HG03103 (cell line): ENCODE results near the gene SNED1.

ENCODE experiments used
- ATAC-seq: cut with Tn5 transposase; IDR thresholded peaks from one replicate; pipeline ENCODE4 v1.9.1; 2021; ENCODE audit warnings: low read depth; ENCODE audit not compliant: unreplicated experiment

Gene SNED1

DNA sequence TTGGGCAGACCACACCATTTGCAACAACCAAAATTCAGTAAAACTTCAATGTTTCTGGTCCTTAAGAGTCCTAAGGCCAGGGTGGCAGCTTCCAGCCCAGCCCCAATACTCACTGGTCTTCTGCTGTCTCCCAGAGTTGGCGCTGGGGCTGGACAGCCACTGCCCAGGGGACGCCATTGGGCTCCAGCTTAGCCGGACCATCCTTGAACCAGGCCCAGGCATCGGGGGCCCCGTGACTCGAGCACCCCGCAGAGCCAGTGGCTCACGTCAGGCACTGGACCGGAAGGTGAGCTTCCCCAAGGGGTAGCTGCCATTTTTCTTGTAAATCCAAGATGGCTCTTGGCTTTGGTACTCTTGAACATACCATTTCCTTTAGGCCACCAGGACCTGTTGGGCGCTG, 21.8 kb downstream of the SNED1 start:
- ATAC-seq: no peak

DNA sequence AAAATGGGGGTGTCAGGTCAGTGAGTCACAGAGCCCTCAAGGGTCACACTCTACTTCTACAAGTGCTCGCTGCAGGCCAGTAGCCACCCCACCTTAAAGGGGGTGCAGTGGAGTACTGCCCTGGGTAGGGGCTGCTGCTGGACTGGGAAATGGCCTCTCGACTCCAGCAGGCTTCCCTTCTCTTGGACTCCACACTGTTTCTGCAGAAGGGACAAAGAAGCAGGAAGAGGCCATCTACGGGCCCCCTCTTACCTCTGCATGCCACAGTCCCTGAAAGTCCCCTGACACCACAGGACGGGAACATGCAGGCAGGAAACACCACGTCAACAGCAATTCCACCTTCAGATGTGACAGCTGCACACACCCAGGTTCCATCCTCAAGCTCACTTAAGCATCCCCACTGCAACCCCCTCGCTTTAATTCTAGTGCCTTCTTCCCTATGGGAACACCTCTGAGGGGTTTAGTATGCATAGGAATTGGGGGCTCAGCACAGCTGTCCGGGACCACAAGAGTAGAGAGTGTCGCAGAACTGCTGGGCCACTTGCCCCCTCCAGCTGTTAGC, 22.3 kb downstream of the SNED1 start:
- no peak for ATAC-seq

DNA sequence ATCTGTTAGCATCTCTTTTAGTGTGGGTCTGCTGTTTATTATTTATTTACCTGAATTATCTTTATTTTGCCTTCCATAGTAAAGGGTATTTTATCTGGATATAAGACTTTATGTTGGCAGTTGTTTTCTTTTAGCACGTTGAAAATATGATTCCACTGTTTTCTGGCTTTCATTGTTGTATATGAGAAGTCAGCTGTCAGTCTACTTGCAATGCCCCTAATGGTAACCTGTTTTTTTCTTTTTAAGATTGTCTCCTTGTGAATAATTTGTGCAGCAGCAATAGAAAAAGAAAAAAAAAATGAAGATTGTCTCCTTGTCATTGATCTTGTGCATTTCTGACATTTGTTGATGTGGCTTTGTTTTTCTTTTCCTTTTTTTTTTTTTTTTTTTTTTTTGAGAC, 27.2 kb downstream of the SNED1 start:
- no peak for ATAC-seq

DNA sequence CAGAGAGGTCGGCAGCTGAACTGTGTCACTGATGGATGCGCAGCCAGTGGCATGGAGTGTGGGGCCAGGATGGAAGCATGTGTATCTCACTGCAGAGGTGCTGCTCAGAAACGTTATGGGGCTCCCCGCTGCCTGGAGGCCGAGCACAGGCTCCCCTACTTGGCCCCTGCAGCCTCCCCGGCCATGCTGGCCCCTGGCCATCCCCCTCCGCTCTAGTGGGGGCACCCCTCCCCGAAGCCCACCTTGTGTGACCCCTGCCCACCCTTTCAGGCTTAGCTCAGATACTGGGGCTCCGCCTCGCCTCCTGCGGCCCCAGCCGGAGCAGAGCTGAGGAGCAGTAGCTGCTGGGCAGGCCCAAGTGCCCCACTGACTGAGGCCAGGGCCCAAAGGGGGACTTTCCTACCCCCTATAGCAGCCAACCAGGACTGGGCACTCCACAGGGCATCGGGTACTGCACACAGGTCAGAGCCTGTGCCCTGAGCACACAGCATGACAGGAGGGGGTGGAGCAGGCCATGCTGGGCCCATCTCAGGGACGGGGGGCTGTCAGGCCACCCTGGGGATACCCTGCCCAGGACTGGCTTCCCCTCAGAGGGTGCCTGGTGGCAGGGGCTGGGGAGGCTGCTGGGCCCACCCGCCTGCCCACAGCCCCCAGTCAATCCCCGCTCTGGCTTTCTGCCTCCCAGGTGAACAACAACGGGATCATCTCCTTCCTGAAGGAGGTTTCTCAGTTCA, 31.3 kb downstream of the SNED1 start:
- ATAC-seq: no peak

DNA sequence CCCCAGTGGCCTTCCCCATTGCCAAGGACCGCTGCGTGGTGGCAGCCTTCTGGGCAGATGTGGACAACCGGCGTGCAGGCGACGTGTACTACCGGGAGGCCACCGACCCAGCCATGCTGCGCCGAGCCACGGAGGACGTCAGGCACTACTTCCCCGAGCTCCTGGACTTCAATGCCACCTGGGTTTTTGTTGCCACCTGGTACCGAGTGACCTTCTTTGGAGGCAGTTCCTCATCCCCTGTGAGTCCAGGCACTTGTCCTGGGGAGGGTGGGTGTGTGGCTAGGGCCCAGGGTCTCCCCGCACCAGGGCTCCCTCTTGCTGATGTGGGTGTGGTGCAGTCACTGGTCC, 31.9 kb downstream of the SNED1 start:
- no peak for ATAC-seq

DNA sequence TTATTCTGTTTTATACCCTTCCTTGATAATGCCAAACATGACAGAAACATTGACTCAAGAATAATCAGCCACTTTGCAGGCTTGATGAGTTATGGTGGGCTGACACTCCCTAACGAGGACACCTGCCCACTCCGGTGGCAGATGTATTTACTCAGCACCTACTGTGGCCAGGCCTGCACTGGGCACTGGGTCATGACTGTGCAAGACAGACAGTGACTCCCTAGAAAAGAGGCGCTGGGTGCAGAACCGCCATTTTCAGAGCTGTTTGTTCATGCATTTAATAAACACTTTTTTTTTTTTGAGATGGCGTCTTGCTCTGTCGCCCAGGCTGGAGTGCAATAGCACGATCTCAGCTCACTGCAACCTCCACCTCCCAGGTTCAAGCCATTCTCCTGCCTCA, 32.5 kb downstream of the SNED1 start:
- no peak for ATAC-seq

DNA sequence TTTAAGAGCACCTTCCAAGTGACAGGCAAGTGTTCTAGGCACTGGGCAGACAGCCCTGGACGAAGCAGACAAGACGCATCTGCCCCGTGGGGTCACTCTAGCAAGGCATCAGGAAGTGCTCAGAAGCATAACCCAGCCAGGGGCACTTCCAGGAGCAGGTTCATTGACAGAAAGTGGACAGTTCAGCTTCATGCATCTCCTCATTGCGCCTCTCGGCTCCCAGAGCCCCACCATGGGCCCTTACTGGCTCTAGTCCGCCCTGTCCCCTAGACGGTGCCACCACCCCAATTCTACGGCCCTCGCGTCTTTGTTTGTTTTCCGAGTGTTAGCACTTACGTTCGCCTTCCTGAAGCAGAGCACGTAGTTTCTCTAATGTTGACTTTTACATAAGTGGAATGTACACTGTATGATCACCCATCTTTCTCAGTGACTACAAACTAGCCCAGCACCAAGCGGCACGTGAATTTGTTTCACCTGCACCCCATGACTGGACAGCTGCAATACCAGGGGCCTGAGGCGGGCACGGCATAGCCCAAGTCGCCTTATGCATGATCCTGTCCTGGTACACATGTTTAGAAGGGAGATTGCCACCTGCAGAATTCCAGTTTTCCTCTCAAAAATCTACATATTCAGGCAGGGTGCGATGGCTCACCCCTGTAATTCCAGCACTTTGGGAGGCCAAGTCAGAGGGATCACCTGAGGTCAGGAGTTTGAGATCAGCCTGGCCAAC, 33.2 kb downstream of the SNED1 start:
- no peak for ATAC-seq

DNA sequence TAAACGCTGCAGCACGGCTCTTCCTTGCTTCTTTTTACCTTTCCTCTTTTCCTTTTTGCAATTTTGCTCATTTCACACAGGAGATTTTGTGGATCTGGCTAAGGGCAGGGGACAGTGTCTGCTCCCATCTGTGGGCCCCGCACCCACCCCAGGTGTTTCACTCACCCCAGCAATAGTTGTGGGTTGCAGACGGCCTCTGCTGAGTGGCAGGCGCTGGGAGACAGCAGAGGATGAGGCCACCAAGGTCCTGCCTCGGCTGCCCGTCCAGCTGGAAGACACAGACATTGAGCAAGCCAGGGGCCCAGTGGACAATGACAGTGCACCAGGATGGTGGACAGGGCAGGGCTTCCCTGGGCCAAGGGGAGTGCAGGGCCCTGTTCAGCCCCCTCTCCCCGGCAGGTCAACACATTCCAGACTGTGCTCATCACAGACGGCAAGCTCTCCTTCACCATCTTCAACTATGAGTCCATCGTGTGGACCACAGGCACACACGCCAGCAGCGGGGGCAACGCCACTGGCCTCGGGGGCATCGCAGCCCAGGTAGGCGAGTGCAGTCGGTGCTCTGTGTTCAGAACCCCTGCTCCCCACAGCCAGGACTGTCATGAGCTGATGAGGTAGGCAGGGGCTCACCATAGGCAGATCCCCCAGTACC, 35.0 kb downstream of the SNED1 start:
- ATAC-seq: no peak

DNA sequence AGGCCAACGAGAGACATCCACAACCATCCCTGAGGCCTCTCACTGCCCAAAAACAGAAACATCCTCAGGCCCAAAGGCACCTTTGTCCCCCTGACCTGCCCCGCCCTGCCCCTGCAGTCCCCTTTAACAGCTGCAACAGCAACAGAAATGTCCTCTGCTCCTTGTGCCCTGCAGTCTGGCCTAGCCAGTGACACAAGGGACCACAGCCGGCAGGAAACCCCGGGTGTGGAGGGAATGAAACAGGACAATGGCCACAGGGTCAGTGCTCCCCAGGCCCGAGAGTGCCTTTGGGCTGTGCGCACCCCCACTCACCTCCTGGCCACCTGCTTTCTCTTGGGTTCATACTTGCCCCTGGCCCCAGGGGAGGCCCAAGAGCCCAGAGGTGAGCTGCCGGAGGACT, 35.6 kb downstream of the SNED1 start:
- ATAC-seq: no peak

DNA sequence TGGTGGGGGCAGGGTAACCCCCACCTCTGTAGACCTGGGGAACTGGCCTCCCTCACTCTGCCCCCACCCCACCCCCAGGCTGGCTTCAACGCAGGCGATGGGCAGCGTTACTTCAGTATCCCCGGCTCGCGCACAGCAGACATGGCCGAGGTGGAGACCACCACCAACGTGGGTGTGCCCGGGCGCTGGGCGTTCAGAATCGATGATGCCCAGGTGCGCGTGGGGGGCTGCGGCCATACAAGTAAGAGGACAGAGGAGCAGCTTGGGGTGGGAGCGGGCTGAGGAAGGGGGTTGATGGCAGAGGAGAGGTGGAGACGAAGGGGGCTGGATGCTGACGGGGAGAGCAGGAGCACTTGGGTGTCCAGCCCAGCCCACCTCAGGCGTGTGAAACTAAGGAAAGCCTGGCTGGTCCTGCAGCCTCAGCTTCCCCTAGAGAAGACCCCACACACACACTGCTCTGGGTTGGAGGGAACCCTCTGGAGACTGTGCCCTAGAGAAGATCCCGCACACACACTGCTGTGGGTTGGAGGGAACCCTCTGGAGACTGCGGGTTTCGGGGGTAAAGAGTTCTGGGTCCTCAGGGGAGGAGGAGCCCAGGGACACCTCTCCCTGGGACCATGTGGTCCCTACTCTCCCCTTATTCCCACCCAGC, 36.2 kb downstream of the SNED1 start:
- no peak for ATAC-seq

DNA sequence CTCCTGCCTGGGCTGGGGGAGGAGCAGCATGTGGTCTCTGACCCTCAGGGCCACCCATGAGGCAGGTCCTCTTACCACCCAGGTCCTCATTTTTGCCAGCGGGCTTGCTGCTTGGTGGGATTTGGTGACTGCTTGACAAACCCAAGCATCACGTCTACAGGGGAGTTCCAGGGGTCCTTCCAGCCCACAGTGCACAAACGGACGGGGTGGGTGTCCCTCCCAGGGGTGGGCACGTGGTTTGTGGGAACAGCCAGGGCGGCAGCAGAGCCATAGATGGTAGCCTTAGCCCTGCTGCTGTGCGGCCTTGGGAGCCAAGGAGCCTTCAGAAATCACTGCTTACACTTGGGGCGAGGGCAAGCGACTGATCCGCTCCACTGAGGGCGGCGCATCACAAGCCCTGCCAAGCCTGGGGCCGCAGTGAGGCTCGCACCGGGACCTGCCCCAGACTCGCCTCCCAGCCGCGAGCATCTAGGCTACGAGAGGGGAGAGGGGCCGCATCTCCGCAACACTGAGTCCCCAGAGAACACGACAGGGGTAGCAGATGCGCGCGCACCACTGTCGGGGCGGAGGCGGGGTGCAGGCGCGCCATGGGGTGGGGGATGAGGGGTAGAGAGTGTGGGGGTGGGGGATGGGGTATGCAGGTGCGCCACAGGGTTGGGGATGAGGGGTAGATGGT, 36.9 kb downstream of the SNED1 start:
- no peak for ATAC-seq

DNA sequence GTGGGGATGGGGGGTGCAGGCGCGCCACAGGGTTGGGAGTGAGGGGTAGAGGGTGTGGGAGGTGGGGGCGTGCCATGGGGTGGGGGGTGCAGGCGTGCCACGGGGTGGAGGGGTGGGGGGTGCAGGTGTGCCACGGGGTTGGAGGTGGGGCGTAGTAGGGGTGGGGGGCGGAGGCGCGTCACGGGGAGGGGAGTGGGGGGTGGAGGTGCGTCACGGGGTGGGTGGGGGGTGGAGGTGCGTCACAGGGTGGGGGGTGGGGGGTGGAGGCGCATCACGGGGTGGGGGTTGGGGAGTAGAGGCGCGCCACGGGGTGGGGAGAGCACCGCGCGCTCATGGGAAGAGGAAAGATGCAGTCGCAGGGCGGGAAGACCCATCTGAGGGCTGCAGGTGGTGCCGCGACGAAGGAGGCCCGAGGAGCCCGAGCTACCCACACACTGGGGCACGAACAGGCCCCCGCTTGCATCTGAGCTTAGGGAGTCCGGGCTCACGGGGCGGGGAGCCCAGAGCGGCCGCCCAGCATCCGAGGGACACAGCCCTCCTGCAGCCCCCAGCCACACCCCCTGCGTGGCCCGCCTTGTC, 37.5 kb downstream of the SNED1 start:
- peak; percentile 3 for ATAC-seq

DNA sequence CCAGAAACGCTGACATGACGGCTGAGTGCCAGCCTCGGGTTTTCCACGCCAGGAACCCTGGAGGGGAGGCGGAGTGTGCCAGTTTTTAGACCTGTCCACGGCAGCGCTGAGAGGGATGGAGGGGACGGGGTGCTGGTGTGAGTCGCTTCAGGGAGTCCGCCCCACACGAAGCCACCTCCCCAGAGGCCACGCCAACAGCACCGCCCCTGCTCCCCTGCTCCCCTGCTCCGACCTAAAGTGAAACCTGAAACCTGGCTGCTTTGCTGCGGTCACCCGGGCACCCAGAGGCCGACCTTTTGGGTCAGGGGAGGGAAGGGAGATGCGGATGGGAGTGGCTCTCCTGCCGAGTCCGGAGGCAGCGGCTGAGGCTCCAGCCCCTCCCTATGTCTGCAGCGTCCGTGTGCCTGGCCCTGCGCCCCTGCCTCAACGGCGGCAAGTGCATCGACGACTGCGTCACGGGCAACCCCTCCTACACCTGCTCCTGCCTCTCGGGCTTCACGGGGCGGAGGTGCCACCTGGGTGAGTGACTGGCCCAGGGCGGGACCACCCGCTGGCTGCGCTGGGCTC, 38.1 kb downstream of the SNED1 start:
- ATAC-seq: peak; percentile 55

DNA sequence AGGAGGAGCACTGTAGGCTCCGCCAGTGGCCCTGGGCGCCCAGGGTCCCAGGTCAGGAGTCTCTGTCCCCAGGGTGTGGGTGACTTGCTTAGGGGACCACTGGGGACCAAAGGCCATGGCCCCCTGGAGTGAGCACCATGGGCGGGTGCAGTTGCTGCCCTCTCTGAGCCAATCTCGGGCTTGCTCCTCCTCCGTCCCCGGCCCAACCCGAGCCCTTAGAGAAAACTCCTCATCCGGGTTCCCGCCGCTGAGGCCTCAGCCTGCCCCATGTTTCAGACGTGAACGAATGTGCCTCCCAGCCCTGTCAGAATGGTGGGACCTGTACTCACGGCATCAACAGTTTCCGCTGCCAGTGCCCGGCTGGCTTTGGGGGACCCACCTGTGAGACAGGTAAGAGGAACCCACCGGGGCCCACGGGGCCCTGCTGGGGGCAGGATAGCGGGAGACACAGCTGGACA, 38.6 kb downstream of the SNED1 start:
- peak; percentile 11 for ATAC-seq

DNA sequence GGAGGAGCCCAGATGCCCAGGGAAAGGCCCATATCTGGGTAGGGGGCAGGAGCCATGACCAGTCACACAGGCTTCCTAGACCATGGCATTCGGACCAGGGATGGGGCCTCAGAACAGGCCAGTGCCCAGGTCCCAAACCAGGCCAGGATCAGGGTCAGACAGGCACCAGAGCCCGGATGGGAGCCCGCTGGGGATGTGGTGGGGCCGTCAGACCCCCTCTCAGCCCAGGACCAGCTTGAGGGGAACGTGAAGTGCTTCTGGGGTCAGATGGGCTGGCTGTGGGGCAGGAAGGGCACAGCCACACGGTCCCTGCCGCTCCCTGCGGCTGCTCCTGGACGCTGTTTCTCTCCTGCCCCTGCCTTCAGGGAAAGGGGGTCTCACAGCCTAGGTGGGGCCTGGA, 39.1 kb downstream of the SNED1 start:
- no peak for ATAC-seq

DNA sequence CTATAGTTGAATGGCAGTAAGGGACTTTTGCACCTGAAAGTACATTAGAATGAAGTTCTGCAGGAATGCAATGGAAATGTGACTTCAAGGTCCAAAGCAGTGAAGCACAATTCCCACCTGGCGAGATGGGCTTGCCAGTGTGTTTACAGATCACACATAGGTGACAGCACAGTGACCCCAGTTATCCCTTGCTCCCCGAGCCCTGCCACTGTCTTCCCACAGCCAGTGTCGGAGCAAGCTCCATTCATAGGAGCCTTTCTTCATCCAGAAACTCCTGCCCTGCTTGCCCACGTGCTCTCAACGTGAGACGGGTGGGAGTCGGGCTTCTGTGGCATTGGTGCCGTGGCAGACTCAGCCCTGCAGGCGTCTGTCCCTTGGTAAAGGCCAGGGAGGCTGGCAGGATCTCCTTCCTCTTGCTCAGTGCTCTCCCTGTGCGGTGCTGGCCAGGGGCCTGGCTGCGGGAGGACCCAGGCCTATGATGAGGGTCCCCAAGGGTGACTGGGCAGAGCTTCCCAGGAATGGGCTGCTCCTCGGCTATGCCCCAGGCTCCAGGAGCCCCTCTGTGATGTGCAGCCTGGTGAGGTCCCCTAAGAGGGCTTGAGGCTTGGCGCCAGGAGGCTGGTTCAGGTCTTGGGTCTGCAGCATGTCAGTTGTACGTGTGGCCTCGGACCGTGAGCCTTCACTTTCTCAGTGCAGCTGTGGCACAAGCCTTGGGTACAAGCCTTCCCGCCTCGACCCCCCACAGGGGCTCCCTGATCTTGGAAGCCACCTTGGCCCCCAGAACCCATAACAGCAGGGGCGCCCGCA, 40.2 kb downstream of the SNED1 start:
- no peak for ATAC-seq

DNA sequence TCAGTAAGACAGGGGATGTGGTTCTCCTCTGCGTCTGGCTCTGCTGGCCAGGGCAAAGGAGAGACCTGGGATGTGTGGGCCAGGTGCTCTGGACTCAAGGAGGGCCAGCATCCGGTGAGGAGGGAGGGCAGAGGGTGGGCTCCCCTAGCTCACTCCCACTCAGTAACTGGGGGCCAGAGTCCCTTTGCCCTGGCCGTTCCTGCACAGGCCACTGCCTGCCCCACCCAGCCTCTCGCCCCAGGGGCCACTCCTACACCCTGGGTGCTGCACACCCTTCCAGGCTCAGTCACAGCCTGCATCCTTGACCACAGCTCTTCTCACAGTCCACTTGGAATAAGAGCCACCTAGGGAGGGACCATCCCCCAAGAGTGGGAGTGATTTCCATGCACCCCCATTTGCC, 41.0 kb downstream of the SNED1 start:
- ATAC-seq: no peak

DNA sequence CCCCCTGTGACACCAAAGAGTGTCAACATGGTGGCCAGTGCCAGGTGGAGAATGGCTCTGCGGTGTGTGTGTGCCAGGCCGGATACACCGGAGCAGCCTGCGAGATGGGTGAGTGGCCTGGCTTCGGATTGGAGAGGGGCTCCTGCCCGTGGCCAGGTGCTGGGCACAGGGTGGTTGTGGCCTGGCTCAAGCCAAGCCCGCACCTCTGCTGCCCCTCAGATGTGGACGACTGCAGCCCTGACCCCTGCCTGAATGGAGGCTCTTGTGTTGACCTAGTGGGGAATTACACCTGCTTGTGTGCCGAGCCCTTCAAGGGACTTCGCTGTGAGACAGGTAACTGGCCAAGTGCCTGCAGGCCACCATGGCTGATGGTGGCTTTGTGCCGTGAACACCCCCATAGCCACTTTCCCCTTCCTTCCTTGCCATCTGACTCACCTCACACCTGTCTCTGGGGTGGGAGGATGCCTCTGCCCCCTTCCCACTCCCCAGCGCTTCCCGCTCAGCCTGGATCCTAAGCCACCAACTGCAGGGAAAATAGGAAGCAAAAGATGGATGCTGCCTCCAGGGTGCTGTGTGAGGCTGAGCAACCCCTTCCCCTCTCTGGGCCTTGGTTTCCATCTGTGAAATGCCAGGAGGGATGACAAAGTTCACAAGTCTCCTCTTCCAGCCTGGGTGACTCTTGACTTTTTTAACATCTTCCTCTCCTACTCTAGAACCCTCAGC, 41.8 kb downstream of the SNED1 start:
- ATAC-seq: no peak
